Measurements from ENCODE around the gene CD40.

Gene CD40

DNA sequence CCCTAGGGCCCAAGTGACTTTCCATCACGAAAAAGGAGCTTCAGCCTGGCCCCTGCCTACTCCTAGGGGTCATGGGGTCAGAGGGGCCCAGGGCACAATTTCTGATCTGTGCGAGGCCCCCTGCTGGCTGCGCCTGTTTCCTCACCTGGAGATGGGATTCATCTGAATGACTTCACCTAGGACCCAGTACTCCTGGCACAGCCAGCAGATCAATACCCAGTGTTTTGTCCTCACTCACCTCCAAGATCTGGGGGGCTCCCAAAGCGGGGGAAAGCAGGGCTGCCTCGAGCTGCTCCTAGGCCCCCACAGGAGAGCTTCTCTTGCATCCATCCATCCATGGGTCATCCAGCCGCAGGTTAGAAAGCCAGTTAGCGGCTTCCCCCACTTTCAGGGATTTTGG, 33.8 kb downstream of the CD40 start:
- DNase-seq = no peak

DNA sequence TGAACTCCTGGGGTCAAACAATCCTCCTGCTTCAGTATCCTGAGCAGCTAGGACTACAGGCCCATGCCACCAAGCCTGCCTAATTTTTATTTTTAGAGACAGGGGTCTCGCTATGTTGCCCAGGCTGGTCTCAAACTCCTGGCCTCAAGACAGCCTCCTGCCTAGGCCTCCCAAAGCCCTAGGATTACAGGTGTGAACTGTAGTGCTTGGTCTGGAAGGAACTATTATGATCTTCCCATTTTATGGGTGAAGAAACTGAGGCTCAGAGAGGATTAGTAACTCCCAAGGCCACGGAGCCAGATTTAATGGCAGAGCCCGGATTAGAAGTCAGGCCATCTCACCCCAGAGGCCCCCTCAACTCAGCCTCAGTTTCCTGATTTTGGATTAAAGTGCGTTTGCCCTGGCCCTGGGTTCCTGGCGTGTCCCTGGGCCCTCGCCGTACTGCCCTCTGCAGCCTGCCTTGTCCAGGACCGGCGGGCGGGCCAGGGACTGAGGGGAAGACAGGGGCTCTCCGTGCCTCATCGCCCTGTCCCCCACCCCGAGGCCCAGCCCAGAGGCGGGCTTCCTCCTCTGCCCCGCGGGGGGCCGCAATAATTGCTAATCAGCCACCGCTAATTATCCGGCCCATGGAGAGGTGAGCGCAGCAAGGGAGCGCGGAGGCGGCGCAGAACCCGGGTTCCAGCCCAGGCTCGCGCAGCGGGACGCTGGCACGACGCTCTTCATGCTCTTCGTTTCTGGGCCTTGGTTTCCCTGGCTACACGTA, 34.9 kb downstream of the CD40 start:
- DNase-seq = no peak

DNA sequence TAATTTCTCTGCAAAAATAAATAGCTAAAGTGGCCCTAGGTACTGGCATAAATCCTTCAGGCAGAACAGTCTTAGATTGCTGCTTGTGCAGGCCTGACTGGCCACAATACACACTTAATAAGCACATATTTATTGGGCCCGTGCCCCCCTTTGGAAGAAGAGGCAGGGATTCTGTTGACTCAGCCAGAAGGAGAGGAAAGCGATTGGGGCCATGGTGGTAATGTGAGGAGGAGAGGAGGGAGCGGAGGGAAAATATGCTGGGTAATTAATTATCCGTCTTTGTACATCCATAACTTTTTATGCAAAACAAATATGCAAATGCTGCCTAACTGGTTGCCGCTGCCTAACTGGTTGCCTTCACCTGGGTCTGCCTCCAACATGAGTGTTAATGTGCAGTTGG, 36.2 kb downstream of the CD40 start:
- DNase-seq = no peak

DNA sequence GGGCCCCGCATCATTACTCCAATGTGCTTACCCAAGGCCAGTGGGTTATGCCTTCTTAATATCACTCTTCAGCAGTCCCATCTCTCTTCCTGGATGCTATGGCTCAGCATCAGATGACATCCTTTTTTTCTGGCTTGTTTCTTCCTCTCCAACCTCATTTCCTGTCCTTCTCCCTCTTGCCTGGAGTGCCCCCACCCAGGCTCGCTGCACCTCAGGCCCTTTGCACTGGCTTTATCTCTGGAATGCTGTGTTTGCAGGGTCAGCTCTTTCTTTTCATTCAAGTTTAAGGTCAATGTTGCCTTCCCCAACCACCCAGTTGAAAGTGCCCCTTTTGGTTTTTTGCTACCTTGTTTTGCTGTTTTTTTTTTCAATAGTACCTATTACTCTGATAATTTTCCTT, 36.7 kb downstream of the CD40 start:
- DNase-seq = no peak

DNA sequence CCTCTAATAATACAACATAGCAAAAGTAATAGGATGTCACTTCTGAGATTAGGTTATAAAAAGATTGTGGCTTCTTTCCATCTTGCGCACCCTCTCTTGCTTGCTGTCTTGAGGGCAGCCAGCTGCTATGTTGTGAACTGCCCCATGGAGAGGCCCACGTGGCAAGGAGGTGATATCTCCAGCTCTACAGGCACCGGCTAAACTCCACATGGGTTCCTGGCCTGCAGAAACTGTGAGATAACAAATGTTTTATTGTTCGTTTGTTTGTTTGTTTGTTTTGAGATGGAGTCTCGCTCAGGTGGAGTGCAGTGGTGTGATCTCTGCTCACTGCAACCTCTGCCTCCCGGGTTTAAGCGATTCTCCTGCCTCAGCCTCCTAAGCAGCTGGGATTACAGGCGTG, 38.0 kb downstream of the CD40 start:
- DNase-seq = no peak

DNA sequence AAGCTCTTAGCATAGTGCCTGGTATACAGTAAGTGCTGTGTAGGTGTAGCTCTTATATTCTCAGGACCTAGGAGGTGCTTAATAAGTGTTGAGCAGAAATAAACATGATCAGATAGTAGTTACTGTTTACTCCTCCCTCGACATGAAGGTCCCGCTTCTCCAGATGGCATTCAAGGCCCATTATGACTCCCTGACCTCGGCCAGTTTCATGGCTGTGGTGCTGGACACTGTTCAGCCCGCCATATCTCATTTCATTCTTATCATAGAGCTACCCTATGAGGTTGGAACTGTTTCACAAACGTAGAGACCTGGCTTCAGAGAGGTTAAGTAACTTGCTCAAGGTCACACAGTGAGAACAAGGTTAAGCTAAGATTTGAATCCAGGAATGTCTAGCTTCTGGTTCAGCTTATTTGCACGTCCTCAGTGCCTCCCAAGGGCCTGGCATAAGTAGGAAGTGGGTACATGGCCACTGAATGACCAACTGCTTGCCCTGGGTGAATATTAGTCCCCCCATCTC, 39.0 kb downstream of the CD40 start:
- DNase-seq = no peak

DNA sequence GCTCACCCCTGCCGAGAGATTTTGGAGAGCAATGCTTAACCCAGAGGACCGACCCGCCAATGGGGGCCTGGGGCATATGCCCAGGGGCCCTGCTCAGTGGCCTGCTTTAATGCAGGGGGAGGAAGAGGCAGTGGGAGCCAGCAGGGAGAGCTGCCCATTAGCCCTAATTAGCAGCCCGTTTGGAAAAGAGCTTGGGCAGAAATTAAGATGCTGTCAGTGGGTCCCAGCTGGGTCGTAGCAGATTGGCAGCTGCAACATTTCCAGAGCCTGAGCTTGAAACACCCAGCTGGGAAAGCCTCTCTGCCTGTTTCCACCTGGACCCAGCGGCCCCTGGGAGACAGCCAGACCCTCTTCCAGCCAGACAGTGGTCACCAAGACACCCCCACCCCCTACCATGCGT, 39.5 kb downstream of the CD40 start:
- peak; percentile 13 for DNase-seq

DNA sequence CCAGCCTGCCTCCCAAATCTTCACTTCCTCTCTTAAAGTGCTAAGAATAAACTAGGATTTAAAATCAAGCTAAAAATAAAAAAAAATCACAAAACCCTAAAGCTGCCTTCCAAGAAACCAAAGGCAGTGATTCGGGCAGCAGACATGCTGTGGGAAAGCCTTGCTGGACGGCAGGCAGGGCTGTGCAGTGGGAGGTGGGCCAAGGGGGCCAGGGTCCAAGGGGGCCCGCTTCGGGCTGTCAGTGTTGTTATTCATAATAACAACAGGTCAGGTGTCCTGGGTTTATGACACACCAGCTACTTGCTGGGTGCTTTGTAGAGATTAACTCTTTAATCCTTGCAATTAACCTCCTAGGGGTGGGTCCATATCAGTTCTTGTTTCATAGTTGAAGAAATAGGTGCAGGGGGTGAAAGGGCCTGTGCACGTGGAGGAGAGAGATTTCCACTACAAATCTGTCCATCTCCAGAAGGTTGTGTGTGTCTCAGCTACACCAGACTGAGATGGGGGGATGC, 40.4 kb downstream of the CD40 start:
- no peak for DNase-seq

DNA sequence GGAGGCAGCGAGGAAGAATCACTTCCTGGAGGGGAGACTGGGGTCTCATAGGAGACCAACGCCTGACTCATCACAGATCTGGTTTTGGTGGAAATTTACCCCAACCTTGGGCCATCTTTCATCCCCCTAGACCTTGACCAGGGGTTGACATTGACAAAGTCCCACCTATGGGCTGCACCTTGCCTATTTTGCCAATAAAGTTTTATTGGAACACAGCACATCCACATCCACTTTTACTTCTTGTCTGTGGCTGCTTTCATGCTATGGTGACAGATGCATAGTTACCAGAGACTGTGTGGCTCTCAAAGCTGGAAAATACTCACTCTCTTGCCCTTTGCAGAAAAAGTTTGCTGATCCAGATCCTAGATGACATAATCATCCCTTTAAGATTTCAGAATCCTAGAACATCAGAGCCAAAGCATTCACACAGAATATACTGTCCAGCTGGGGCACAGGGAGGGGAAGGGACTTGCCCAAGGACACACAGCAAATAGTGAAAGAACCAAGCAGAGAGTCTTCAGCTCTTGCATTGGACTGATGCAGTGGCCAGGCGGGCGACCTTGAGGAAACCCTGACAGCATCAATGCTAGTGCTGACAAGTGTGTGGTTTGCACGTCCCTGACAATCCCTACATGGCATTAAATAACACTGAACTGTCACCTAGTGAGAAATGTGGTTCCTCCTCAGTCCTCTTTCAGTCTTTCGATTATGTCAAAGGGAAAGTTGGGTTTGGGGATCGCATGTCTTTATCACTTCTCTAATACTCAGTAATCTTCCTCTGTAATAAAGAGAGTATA, 41.2 kb downstream of the CD40 start:
- DNase-seq = no peak

DNA sequence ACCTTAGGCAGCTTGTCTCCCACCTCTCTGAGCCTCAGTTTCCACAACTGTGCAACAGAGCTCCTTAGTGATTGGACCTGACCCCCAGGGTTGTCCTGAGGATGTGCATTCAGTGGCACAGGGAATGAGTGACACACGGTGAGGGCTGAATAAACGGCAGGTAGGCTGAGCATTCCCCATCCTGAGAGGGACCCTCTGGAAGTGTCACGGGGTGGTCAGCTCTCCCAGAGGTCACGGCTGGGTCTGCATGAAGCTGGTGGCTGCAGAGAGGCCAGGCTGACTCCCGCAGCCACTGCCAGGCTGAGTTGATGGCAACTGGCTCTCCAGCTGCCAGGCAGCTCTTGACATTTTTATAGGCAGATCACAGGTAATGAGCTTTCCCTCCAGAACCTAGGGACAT, 42.5 kb downstream of the CD40 start:
- no peak for DNase-seq

DNA sequence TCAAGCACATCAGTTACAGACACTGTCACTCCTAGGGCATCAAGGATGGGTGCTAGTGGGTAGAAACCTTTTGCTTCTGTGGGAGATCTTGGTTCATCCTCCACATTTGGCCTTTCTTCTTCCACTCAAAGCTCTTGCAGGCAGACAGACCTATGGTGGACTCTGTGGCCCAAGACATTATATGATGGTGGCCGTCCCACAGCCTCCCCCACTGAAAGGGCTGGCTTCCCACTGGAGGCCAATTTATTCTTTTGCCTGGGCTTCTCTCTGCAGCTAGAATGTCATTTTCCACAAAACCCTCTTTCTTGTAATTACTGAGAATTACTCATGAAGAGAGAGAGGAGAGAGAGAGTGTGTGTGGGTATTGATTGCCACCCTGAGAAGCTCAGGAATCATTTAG, 43.8 kb downstream of the CD40 start:
- no peak for DNase-seq

DNA sequence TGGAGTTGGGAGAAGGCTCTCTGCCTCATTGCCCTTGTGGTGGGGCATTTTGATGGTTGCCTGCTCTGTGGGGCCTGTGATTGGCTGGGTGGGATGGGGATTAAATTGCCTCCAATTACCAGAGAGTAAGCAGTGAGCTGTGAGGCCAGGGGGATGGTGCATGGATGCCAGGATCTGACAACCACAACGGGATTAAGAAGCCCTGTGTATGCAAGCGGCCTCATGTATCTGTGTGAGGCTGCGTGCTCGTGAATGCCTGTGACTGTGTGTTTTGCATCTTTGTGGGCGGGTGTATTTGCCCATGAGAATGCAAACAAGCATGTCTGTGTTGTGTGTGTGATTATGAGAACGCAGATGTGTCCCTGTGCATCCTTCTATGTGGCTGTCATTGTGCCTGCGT, 46.1 kb downstream of the CD40 start:
- DNase-seq = no peak

DNA sequence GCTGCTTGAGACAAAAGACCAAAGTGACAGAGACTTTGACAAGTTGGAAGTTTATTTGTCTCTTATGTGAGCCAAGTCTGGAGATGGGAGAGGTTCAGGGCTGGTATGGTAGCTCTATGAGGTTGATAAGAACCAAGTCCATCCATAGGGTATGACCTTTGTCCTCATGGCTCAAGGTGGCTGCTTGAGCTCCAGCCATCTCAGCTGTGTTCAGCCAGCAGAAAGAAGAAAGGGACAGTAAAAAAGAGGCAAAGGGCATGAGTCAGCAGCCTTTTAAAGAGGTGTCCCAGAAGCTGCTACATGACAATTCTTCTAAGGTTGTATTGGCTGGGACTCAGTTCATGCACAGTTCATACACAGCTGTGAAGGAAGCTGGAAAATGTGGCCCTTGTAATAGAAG, 49.0 kb downstream of the CD40 start:
- no peak for DNase-seq

DNA sequence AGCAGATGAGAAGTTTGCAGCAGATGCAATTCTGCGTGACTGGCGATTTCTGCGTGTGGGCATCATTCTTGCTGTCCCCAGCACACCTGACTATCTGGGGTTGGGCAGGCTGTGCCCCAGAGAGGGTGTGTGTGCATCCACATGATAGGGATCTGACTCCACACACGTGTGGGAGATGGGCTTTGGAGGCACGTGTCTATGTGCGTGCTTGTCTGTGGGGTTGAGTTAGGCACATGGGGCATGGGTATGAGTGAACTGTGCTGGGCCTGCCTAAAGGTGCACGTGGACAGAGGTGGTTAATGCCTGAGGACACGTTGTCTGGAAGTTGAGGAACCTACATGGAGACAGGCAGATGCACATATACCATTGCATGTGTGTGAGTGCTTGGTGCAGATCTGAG, 50.3 kb downstream of the CD40 start:
- DNase-seq = no peak

DNA sequence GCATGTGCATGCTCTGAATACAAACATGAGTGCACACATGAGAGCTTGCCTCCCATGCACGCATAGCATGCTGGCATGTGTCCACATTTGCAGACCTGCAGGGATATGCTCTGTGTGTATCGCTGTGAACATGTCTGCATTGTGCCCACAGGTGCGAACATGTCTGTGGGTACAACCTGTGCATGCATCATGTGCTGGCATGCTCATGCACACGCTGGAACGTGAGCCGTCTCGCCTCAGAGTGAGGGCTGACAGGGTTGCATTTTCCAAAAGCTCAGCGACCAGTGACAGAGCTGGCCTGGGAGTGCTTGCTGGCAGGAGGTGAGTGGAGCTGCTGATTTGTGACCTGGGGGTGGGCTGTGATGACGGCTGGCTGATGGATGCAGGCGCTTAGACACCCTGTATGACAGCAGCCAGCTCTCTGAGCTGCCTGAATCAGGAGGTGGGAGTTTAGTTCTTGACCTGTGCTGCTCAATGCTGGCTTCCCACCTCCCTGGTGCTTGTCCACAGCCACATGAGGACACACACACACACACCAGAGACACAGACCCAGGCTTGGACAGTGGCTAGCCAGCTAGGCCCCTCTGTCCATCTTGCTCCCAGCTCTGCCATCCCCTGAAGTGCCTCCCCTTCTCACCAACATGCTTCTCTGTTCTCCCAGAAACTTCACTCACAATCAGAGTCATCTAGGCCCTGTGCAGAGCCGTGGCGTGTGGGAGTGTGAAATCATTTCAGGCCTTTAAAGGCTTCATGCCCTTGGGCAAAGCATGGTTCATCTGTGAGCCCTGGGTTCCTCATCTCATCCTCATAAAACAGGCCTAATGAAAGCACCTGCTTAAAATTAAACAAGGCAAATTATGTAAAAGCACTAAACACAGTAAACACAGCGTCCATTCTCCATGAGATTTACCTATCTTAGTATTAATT, 51.4 kb downstream of the CD40 start:
- DNase-seq = no peak

DNA sequence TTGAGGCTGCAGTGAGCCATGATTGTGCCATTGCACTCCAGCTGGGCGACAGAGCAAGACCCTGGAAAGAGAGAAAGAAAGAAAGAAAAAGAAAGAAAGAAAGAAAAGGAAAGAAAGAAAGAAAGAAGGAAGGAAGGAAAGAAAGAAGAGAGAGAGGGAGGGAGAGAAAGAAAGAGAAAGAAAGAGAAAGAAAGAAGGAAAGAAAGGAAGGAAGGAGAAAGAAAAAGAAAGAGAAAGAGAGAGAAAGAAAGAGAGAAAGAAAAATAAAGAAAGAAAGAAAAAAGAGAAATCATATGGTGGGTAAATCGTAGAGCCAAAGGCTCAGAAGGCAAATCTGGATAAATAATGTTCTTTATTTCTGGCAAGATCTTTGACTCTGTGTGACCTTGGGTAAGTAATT, 53.4 kb downstream of the CD40 start:
- no peak for DNase-seq

DNA sequence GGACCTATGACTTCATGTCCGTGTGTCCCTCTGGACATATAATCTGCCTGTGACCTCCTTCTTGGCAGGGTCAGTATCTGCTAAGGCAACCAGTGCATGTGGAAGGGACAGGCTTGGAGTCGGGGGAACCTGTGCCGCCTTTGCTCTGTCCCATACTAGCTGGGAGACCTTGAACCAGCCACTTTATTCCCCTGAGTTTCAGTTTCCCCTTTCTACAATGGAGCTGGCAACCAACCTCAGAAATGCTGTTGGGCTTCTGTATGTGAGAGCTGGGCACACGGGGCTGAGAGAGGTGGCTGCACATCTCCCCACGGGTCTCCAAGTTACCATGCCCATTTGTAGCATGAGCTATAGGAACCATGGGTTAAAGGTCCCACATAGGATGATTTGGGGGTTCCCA, 53.8 kb downstream of the CD40 start:
- no peak for DNase-seq

DNA sequence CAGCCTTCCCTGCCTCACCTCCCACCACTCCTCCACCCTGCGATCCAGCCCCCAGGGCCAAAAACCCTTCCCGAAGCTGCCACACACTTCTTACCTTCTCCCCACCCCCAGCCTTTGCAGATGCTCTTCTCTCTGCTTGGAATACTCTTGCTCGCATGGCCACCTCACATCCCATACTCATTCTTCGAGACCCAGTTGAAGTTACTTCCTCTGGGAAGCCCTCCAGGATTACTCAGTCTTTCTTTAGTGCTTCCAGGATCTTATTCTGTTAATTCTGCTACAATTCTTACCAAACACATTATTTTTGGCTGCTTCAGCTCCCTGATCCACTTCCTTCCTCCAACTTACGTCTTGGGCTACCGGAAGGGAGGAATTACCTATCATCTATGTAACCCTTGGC, 54.3 kb downstream of the CD40 start:
- DNase-seq = no peak

DNA sequence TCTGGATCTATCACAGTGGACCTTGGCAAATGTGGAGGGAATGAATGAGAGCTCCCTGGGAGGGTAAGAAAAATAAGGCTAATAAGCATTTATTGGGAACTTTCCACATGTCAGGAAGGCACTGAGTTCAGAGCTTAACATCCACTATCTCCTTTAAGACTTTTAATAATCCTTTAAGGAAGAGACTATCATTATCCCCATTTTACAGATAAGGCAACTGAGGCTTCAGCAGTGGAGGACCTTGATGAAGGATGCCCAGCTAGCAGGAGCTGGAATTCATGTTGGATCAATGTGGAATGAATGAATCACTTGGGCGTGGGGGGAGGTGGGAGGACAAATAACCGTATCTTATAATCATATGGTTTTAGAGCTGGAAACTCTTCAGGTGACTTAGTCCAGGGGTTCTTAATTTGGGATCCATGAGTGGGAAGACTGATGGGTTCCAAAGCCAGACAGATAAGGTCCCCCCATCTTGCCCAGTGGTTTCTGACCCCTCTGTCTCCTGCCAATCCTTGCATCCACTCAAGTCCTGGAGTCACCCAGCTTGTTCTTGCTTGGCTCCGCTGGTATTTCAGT, 54.9 kb downstream of the CD40 start:
- DNase-seq = no peak

DNA sequence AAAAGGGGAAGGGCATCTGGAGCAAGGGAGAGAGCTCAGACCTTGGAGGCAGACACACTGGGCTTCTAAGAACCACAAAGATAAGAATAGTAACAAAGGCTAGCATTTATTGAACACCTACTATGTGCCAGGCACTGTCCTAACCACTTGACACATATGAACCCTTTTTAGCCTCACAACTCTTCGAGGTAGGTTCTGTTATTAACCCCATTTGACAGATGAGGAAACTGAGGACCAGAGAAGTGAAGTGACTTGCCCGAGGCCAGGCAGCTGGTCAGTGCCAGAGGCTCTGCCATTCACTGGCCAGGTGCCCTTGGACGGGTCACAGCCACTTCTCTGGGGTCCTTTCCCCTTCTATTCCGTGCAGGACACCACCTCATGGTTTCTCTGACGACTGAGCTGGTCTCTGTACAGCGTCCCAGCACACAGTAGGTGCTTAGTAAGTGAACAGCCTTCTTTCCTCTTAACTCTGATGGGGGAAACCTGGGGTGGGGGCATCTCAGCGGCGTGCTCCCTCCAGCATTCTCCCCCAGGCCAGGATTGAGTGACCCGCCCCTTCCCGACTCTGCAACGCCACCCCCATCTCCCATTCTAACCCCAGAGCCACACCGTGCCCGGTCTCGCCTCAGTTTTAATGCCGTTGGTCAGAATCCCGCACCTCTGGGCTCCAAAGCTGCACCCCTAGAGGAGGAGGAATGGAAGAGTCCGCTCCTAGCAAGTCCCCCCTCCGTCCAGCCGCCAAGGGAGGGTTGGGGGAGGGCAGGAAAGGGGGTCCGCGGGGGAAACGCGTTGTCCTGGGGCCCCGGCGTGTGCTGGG, 55.7 kb downstream of the CD40 start:
- no peak for DNase-seq

DNA sequence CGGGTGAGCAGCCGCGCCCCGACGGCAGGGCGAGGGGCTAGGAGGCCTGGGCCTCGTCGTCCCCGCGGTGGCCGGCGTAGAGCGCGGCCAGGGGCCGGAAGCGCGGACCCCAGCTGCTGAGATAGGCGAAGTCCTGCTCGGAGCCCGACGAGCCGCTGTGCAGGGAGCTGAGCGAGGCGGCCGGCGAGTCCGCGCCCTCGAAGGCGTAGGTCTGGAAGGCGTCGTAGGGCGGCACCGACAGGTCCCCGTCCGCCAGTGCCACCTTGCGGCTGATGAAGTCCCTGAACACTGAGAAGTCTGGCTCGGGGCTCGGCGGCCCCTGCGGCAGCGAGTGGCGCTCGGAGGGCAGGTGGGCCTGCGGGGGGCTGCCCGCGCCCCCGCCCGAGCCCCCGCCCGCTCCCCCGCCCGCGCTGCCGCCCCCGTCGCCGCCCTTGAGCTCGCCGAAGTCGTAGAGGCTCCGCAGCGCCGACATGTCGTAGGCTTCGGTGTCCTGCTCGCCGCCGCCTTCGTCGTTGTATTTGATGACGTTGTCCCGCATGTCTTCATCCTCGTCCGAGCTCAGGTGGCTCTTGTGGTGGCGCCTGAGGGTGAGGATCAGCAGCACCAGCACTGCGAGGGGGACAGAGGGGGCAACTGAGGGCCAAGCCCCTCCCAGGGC, 56.5 kb downstream of the CD40 start:
- DNase-seq = peak; percentile 49

Measured in NCI-H1694 treated with DMSO at 0.1 percent for 48 hours (cell line).